Endothelial cell of umbilical vein (primary cell): ENCODE measurements around the gene IL4I1. TPM values are rescaled to one million over a fixed set of nuclear protein-coding genes. Genes with fewer than 3 reads are reported as not detected.

ENCODE experiments used
- BruUV-seq: library from RNA; stranded (reverse); fragments of 400-500 nt; replicated peaks from 2 replicates; lab custom pipeline; 2021; lab: Mats Ljungman, UMichigan
- CTCF ChIA-PET: fragments of 300-600, 350-600 bp; sonication (Branson Sonifier 250); formaldehyde crosslinking; loops from one replicate; lab custom pipeline; 2021; ENCODE audit warnings: antibody characterized with exemption, inconsistent platforms; lab: Charles Lee
- POLR2A ChIA-PET: fragments of 300-600, 350-600 bp; sonication (Branson Sonifier 250); formaldehyde crosslinking; loops from one replicate; lab custom pipeline; 2021; ENCODE audit warnings: antibody characterized with exemption, inconsistent platforms; lab: Charles Lee
- DNase-seq: peaks from one replicate; pipeline ENCODE4 v3.0.0-alpha.2; 2011; ENCODE audit warnings: low read depth, low spot score
- FAIRE-seq: peaks from 2 replicates; lab custom pipeline; 2011; peaks lifted over from hg19 to GRCh38; lab: Jason Lieb, UNC
- H2AFZ ChIP-seq: 2 replicates; pipeline ENCODE4 v1.6.0; 2012; ENCODE audit warnings: low read depth, low read length, control low read depth, inconsistent platforms
- H3K27ac ChIP-seq: 2 replicates; pipeline ENCODE4 v1.5.1; 2011; ENCODE audit warnings: low read depth, mild to moderate bottlenecking, control low read depth, low read length, moderate library complexity; ENCODE audit not compliant: insufficient read depth
- H3K27me3 ChIP-seq, 2 experiments: 2 replicates each; pipeline versions ENCODE4 v1.6.0 to v1.6.1; 2011; ENCODE audit warnings: low read length in 2 of 2, mixed read lengths in 1 of 2; ENCODE audit not compliant: control insufficient read depth in 2 of 2, insufficient read depth in 2 of 2
- H3K36me3 ChIP-seq, 2 experiments: 2 replicates in 1 of 2; 3 replicates in 1 of 2; pipeline ENCODE4 v1.5.1; 2011; ENCODE audit warnings: low read length in 2 of 2, mild to moderate bottlenecking in 1 of 2, moderate library complexity in 1 of 2; ENCODE audit not compliant: control insufficient read depth in 2 of 2, insufficient read depth in 2 of 2; ENCODE audit errors: extremely low read depth in 1 of 2
- H3K4me1 ChIP-seq: 3 replicates; pipeline ENCODE4 v1.5.1; 2011; ENCODE audit warnings: mild to moderate bottlenecking, low read length; ENCODE audit not compliant: control insufficient read depth, insufficient read depth; ENCODE audit errors: extremely low read depth
- H3K4me2 ChIP-seq: 2 replicates; pipeline ENCODE4 v1.6.1; 2011; ENCODE audit warnings: low read length, control low read depth, mixed read lengths; ENCODE audit not compliant: insufficient read depth
- H3K4me3 ChIP-seq, 3 experiments: fragments of 200-600 bp in 1 of 3; sonication (generic), shearing (Covaris generic) in 1 of 3; replicated peaks in 1 of 3; 2 replicates each; pipeline ENCODE4 v1.5.1; 2011 to 2016; ENCODE audit warnings: control low read depth in 3 of 3, low read length in 3 of 3, mild to moderate bottlenecking in 2 of 3, inconsistent platforms in 1 of 3, low read depth in 1 of 3, moderate library complexity in 1 of 3; ENCODE audit not compliant: insufficient read depth in 1 of 3
- H3K79me2 ChIP-seq: 2 replicates; pipeline ENCODE4 v1.6.0; 2012; ENCODE audit warnings: low read length, inconsistent platforms; ENCODE audit not compliant: control insufficient read depth, insufficient read depth
- H3K9ac ChIP-seq: replicated peaks from 2 replicates; pipeline ENCODE3; 2011; ENCODE audit warnings: low read length, control low read depth; ENCODE audit not compliant: insufficient read depth; ENCODE audit errors: extremely low read depth
- H3K9me1 ChIP-seq: replicated peaks from 3 replicates; pipeline ENCODE4 v1.6.0; 2011; ENCODE audit warnings: mild to moderate bottlenecking, low read length; ENCODE audit not compliant: control insufficient read depth, insufficient read depth; ENCODE audit errors: extremely low read depth
- H3K9me3 ChIP-seq: replicated peaks from 2 replicates; pipeline ENCODE4 v1.5.1; 2012; ENCODE audit warnings: low read length, inconsistent platforms; ENCODE audit not compliant: control insufficient read depth, insufficient read depth
- H4K20me1 ChIP-seq: replicated peaks from 2 replicates; pipeline ENCODE3; 2011; ENCODE audit warnings: mild to moderate bottlenecking, low read length; ENCODE audit not compliant: control insufficient read depth, insufficient read depth; ENCODE audit errors: extremely low read depth
- CTCF ChIP-seq, 2 donors: IDR thresholded peaks; 1 replicate in 1 of 2; 2 replicates in 1 of 2; pipeline ENCODE4 v1.5.1; 2011; ENCODE audit warnings: low read length in 2 of 2, mild to moderate bottlenecking in 2 of 2, moderate library complexity in 2 of 2, control low read depth in 1 of 2, inconsistent platforms in 1 of 2, low read depth in 1 of 2; ENCODE audit not compliant: insufficient read depth in 1 of 2; ENCODE audit errors: extremely low read depth in 1 of 2
- EZH2 ChIP-seq: IDR thresholded peaks from 2 replicates; pipeline ENCODE4 v1.6.1; 2012; ENCODE audit warnings: borderline replicate concordance, low read depth, mild to moderate bottlenecking, moderate library complexity, low read length, inconsistent platforms; ENCODE audit not compliant: severe bottlenecking
- FOS ChIP-seq: IDR thresholded peaks from 2 replicates; pipeline ENCODE4 v1.6.1; 2011; ENCODE audit warnings: mild to moderate bottlenecking, low read length, moderate library complexity, borderline replicate concordance; ENCODE audit not compliant: insufficient read depth
- GATA2 ChIP-seq: IDR thresholded peaks from 2 replicates; pipeline ENCODE4 v1.7.0; 2011; ENCODE audit warnings: low read depth, mild to moderate bottlenecking, moderate library complexity, mixed read lengths, low read length; ENCODE audit not compliant: insufficient read length, insufficient read depth
- JUN ChIP-seq: IDR thresholded peaks from 2 replicates; pipeline ENCODE4 v1.6.1; 2011; ENCODE audit warnings: borderline replicate concordance, low read depth; ENCODE audit not compliant: insufficient read length, insufficient read depth
- MAX ChIP-seq: IDR thresholded peaks from 2 replicates; pipeline ENCODE4 v1.6.1; 2011; ENCODE audit not compliant: insufficient read depth, insufficient read length
- MYC ChIP-seq: IDR thresholded peaks from one replicate; pipeline ENCODE4 v1.6.1; 2011; ENCODE audit warnings: mild to moderate bottlenecking, low read depth, low read length
- POLR2A ChIP-seq: IDR thresholded peaks from 2 replicates; pipeline ENCODE4 v1.6.1; 2012; ENCODE audit warnings: low read depth, mild to moderate bottlenecking, control low read depth, low read length
- POLR2AphosphoS5 ChIP-seq: IDR thresholded peaks from 2 replicates; pipeline ENCODE4 v1.6.1; 2012; ENCODE audit warnings: low read depth, mild to moderate bottlenecking, control low read depth, low read length, moderate library complexity; ENCODE audit not compliant: insufficient read depth
- dilution Hi-C: fragments of 300-500 bp; cut with MboI; formaldehyde crosslinking; loops from one replicate; pipeline ENCODE4 v1.15.0; 2019; ENCODE audit warnings: low sequenced_read_pairs; ENCODE audit not compliant: extremely low pct_ligation_motif_present
- intact Hi-C: fragments of 100-400 bp; cut with micrococcal nuclease; formaldehyde crosslinking; loops from one replicate; pipeline ENCODE4 v1.10.0; 2022
- polyA plus RNA-seq, 4 experiments: library from polyadenylated mRNA; depleted of rRNA in 3 of 4; stranded (reverse) in 3 of 4; unstranded in 1 of 4; fragments of >200 nt; gene quantifications; 2 replicates each; pipeline versions ENCODE4 v1.2.1 to v1.2.3, GENCODE V29; 2011 to 2012; ENCODE audit warnings: missing spikeins in 1 of 4
- total RNA-seq: library from RNA; stranded (reverse); gene quantifications from 2 replicates; pipeline ENCODE4 v1.2.3, GENCODE V29; 2021

Gene IL4I1
- total and polyA plus RNA-seq, 2 donors (not counting 3 experiments of a cell fraction or from before 2014, with no cell fraction given): 5.0 to 5.6 TPM

- no peaks in the 10 kb centered on the region for H4K20me1 ChIP-seq
Observed at GRCh38 chr19:49866933-49867782, 29.5 kb downstream of the IL4I1 start, which contains the start of gene PNKP. PNKP (minus strand) TSS chr19:49867576; CDS start chr19:49867204, 372 bp downstream.

More at GRCh38 chr19:49866933-49867782, 29.5 kb downstream of the IL4I1 start, which contains the start of gene PNKP:
- POLR2A ChIA-PET: interaction anchor here (0.7 kb wide), 2 partner anchors 10 to 60 kb away, joined by 3 to 5 read pairs; partner anchors contain the start of gene AKT1S1
- Histone ChIP-seq H3K4me1 (peaks cover 26% of the 10 kb centered on the region), H3K36me3 (peaks cover 13 to 22% of the 10 kb centered on the region in 2 experiments), H3K27me3 (no peaks in the 10 kb centered on the region), H2AFZ (peak within 1 kb of the TSS; percentile 71), H3K4me3 (peak within 1 kb of the TSS; percentile 70 to 78 (median 78)), H3K4me2 (peak within 1 kb of the TSS; percentile 91), H3K9me3 (no peaks in the 10 kb centered on the region), H3K27ac (peak within 1 kb of the TSS; percentile 87), H3K79me2 (peaks cover 26% of the 10 kb centered on the region), H3K9ac (peak within 1 kb of the TSS; percentile 49), H3K9me1 (no peaks in the 10 kb centered on the region)
- FAIRE-seq: peak; percentile 88
- no TSS peak for BruUV-seq
- intact Hi-C loops: loop anchor here (1.0 to 5.0 kb wide), 5 partner anchors 17 to 275 kb away; partner anchors contain the start of genes FUZ, PRMT1 and PRR12
- CTCF ChIA-PET: interaction anchor here (1.0 kb wide), 1 partner anchor 10 kb away, joined by 4 read pairs; the partner anchor contains the start of genes AKT1S1 and TBC1D17
- dilution Hi-C loops: no loop called here
- peak; percentile 46 for TF ChIP-seq FOS
- TF ChIP-seq MYC: no peak
- no peak for TF ChIP-seq GATA2
- no peak for TF ChIP-seq EZH2
- TF ChIP-seq CTCF (IDR thresholded peaks at IDR 0.05; ENCODE audit: extremely low read depth in 1 of 2, insufficient read depth in 1 of 2, low read depth in 1 of 2, low read length in 2 of 2): no peak
- no peak for TF ChIP-seq JUN
- TF ChIP-seq POLR2AphosphoS5: peak; percentile 88
- peak; percentile 52 for TF ChIP-seq MAX
- TF ChIP-seq POLR2A: peak; percentile 89
- peak; percentile 93 for DNase-seq
